ENCODE data around the gene KCNG2.

KCNG2 gene

DNA sequence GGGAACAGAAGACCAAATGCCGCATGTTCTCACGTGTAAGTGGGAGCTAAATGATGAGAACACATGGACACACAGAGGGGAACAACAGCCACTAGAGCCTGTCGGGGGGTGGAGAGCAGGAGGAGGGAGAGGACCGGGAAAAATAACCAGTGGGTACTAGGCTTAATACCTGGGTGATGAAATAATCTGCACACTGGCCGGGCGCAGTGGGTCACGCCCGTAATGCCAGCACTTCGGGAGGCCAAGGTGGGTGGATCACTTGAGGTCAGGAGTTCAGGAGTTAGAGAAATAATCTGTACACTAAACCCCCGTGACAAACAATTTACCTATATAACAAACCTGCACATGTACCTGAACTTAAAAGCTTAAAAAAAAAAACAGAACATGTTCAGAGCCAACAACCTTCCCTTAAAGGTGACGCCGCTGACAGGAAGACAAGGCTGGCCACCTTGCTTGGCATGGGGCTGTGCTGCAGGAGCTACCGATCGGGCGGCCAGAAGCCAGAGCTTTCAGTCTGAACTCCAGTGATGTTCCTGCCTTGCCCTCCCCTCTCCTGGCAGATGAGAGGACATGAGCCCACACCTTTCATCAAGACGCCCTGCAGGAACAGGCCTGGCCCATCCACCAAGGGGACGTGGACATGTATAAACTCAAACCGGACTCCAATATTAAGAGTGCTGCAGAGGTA, 142.5 kb downstream of the KCNG2 start:
- Mint-ChIP-seq H3K27ac (no peak overlapping the region), H3K4me3 (no peak overlapping the region), H3K9me3 (peaks cover 17% of the 10 kb centered on the region), H3K4me1 (peaks cover 12% of the 10 kb centered on the region), H3K36me3 (peaks cover 63% of the 10 kb centered on the region), H3K27me3 (no peaks in the 10 kb centered on the region)
- no peak for DNase-seq
- CTCF ChIA-PET = no interaction called here

DNA sequence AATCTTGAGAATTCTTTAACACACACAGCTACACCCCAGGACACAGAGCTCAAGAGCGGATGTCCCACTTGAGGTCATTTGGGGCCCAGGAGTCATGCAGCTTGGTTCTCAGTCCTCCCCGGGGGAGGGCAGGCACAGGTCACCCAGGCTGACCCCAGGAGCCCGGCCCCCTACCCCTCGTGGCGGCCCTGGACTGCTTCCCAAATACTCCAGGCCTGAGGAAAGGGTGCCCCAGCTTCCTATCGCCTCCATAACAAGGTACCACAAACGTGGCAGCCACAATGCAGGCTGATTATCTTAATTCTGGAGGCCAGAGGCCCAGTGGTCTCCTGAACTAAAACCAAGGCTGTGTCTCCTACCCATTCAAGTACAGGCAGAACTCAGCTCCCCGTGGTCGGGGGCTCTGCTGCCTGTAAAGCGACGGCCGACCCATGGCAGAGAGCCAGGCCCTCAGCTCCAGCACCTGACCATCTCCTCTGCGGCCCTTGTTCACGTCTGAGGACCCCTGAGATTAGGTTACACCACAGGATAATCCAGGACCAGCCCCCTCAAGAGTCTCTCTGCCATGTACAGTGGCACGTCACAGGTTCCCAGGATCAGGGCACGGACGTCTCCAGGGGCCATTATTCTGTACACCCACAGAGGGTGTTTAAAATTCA, 143.2 kb downstream of the KCNG2 start:
- H3K9me3 Mint-ChIP-seq = peaks cover 13% of the 10 kb centered on the region
- no peaks in the 10 kb centered on the region for H3K27me3 Mint-ChIP-seq
- DNase-seq = no peak
- H3K4me1 Mint-ChIP-seq = peaks cover 16% of the 10 kb centered on the region
- CTCF ChIA-PET = no interaction called here
- H3K27ac Mint-ChIP-seq = no peak overlapping the region
- peaks cover 57% of the 10 kb centered on the region for H3K36me3 Mint-ChIP-seq
- H3K4me3 Mint-ChIP-seq = no peak overlapping the region

DNA sequence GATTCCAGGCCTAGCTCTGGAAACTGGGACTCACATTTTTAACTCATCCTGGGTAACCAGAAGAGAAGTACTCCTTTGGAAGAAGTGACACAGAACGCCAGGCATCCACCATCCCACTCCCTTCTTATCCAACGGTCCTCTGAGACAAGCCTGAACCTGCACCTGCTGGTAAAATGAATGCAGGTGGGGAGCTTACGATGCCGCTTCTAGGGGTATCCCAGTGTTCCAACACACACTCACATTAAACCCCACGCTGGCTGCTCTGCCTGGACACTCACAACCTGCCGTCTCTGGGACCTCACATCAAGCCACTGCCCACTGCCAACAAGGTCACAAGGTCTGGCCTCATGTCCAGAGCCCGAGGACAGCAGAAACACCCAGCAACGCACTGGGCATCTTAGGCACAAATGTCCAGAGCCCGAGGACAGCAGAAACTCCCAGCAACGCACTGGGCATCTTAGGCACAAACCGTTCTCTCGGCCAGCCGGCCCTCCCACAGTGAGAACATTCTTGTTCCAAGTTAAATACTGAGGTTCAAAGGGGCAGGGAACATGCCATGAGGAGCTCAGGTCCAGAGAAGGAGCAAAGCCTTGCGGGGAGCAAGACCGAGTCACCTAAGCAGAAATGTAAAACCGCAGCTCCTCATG, 143.9 kb downstream of the KCNG2 start:
- Mint-ChIP-seq H3K4me1 (peaks cover 20% of the 10 kb centered on the region), H3K27me3 (no peaks in the 10 kb centered on the region), H3K27ac (no peak overlapping the region), H3K4me3 (no peak overlapping the region), H3K9me3 (peaks cover 8% of the 10 kb centered on the region), H3K36me3 (peaks cover 50% of the 10 kb centered on the region)
- DNase-seq = no peak
- CTCF ChIA-PET = no interaction called here

- H3K4me1 Mint-ChIP-seq = peaks cover 22% of the 10 kb centered on the region
- peaks cover 46% of the 10 kb centered on the region for H3K36me3 Mint-ChIP-seq
- H3K4me3 Mint-ChIP-seq = no peak overlapping the region
- no peak for DNase-seq
- CTCF ChIA-PET = no interaction called here
- no peaks in the 10 kb centered on the region for H3K27me3 Mint-ChIP-seq
- peaks cover 5% of the 10 kb centered on the region for H3K9me3 Mint-ChIP-seq
- no peak overlapping the region for H3K27ac Mint-ChIP-seq
Observed at GRCh38 chr18:79942211-79942610, 144.5 kb downstream of the KCNG2 start.

DNA sequence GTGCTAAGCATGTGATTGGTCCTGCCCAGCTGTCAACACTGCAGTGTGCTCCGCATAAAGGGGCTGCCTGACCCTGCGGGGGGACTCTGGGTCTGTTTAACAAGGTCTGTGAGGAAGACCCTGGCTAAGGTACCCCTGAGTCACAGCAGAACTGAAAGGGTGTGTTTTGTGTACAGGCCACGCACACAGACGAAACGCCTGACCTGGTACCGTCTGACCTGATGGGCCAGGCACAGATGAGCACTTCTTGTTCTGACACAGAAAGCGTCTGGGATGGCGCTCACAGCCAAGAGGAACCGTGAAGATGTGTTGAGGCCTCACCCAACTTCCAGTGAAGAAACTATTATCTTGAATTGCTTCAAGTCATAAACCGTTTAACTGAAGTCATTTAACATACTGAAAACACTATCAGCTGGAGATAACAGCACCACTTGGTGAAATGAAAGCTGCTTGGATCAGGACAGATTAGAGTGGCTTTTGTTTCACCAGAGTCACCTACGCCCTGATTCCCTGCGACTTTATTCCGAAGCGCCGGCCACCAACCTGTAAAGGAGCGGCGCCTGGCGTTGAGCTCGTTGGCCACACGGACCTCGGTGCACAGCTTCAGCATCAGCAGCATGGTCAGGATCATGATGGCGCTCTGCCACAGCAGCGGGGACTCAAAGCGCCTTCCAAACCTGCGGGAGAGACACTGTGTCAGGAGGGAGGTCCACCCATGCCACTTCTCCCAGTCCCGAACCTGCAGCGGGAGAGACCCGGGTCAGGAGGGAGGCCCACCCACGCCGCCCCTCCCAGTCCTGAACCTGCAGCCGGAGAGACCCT, 145.3 kb downstream of the KCNG2 start:
- CTCF ChIA-PET = no interaction called here
- Mint-ChIP-seq H3K9me3 (no peaks in the 10 kb centered on the region), H3K4me3 (no peak overlapping the region), H3K4me1 (peaks cover 22% of the 10 kb centered on the region), H3K27ac (no peak overlapping the region), H3K27me3 (no peaks in the 10 kb centered on the region), H3K36me3 (peaks cover 40% of the 10 kb centered on the region)
- DNase-seq = no peak

- no peak overlapping the region for H3K27ac Mint-ChIP-seq
- no peak for DNase-seq
- no peaks in the 10 kb centered on the region for H3K27me3 Mint-ChIP-seq
- CTCF ChIA-PET = no interaction called here
- no peaks in the 10 kb centered on the region for H3K9me3 Mint-ChIP-seq
- peaks cover 39% of the 10 kb centered on the region for H3K36me3 Mint-ChIP-seq
- no peak overlapping the region for H3K4me3 Mint-ChIP-seq
- peaks cover 28% of the 10 kb centered on the region for H3K4me1 Mint-ChIP-seq
Observed at GRCh38 chr18:79943608-79944125, 145.9 kb downstream of the KCNG2 start.

GRCh38 chr18:79944126-79944731, 146.5 kb downstream of the KCNG2 start:
- Mint-ChIP-seq H3K27ac (no peak overlapping the region), H3K36me3 (peaks cover 35% of the 10 kb centered on the region), H3K9me3 (no peaks in the 10 kb centered on the region), H3K27me3 (no peaks in the 10 kb centered on the region), H3K4me3 (no peak overlapping the region), H3K4me1 (peaks cover 34% of the 10 kb centered on the region)
- CTCF ChIA-PET = no interaction called here
- peak; percentile 42 for DNase-seq

DNA sequence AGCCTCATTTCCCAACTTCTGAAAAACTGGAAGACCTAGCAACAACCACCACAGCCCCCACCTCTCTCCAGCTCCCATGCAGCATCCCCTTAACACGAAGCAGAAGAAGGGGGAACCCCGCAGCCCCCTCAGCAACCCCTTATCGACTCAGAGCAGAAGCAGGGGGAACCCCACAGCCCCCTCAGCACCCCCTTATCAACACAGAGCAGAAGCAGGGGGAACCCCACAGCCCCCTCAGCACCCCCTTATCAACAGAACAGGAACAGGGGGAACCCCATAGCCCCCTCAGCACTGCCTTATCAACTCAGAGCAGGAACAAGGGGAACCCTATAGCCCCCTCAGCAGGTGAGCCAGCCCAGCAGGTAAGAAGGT, 147.0 kb downstream of the KCNG2 start:
- DNase-seq = no peak
- peaks cover 33% of the 10 kb centered on the region for H3K36me3 Mint-ChIP-seq
- H3K9me3 Mint-ChIP-seq = no peaks in the 10 kb centered on the region
- H3K27ac Mint-ChIP-seq = peak overlapping the region; percentile 42
- H3K4me3 Mint-ChIP-seq = no peak overlapping the region
- peaks cover 39% of the 10 kb centered on the region for H3K4me1 Mint-ChIP-seq
- no peaks in the 10 kb centered on the region for H3K27me3 Mint-ChIP-seq
- CTCF ChIA-PET = no interaction called here

DNA sequence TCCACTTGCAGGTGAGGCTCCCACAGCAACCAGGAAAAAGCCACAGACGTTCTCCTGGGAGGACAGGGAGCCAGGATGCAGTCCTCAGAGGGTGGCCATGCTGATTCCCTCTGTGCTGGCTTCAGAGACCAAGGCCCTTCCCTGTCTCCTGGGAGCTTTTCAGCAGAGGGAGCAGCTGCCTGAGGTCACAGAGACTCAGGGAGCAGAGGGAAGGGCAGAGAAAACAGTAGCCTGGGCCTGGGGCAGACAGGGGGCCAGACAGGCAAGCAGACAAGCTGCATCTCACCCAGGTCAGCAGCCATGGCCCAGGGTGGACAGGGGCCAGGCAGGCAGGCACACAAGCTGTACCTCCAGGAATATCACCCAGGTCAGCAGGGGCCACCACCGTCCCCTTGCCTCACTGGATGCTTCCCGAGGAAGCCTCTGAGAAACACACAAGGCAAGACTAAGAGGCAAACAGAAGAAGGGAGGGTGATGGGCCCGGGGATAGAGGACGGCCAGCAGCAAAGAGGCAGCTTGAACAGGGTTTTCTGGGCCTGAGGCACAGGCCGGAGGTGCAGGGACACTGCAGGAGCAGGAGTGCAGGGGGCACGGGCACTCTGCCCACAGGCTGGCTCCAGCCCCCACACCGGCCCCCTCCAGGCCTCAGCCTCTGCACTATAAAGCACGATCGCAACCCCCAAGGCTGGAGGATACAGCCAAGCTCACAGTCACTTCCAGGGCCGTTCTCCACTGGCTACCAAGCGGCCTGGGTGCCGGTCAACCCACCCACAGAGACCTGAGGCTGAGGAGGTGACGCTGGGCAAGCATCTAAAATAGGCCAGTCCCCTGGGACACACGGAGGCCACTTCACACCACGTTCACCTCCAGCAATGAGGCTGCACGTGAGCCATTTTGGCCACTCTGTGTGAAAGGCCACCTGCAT, 147.6 kb downstream of the KCNG2 start:
- no peak for DNase-seq
- H3K4me3 Mint-ChIP-seq = no peak overlapping the region
- H3K27ac Mint-ChIP-seq = peak overlapping the region; percentile 24
- H3K27me3 Mint-ChIP-seq = no peaks in the 10 kb centered on the region
- peaks cover 29% of the 10 kb centered on the region for H3K36me3 Mint-ChIP-seq
- CTCF ChIA-PET = no interaction called here
- no peaks in the 10 kb centered on the region for H3K9me3 Mint-ChIP-seq
- peaks cover 46% of the 10 kb centered on the region for H3K4me1 Mint-ChIP-seq

DNA sequence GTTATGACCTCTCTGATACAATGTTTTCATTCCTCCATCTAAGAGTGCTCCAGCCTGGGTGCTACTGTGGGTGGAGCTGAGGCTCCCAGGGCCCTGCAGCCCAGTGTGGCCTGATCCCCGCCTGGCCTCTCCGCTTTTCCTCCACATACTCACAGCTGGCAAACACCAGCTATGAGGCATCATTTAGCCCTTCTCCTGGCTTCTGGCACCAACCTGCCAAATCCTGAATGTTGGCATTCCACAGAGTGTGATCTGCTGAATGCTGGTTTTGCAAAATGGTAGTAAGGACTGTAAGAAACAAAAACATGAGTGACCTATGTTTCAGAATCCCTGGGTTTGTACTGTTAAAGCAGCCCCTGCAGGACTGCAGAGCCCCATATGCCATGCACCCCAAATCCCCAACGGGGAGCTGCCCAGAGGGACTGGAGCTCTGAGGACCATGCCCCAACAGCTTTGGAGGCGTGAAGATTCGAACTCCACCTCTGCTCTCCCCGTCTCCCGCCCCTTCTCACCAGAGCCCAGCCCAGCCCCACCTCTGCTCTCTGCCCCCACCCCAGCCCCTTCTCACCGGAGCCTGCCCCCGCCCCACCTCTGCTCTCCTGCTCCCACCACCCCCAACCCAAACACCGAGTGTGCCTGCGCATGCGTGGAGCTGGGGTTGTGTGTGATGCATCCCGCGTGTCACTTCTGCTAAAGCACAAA, 149.5 kb downstream of the KCNG2 start:
- Mint-ChIP-seq H3K36me3 (peaks cover 18% of the 10 kb centered on the region), H3K4me1 (peaks cover 49% of the 10 kb centered on the region), H3K27me3 (no peaks in the 10 kb centered on the region), H3K4me3 (no peak overlapping the region), H3K9me3 (no peaks in the 10 kb centered on the region), H3K27ac (no peak overlapping the region)
- CTCF ChIA-PET = no interaction called here
- no peak for DNase-seq

DNA sequence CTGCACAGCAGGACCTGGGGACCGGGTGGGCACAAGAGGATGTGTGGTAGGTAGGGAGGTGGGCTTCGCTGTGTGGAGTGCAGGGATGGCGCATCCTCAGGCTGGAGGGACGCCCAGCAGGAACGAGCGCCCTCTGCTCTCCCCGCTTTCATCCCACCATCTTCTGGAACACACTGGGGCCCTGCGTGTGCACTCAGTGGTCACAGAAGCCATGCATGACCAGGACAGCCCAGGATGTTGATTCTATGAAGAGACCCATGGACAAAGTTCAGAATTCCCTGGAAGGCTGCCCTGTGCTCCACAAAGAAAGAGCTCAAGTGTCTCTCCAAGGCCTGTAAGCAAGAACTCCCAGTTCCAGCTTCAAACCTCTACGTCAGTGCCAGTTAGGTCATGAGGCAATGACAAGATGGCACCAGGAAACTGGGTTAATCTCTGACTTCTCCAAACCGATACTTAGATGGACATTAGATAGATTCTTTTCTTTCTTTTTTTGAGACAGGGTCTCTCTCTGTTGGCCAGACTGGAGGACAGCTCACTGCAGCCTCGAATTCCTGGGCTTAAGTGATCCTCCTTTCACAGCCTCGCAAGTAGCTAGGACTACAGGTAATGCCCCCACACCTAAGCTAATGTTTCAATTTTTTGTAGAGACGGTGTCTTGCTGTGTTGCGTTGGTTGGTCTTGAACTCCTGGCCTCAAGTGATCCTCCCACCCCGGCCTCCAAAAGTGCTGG, 150.3 kb downstream of the KCNG2 start:
- Mint-ChIP-seq H3K9me3 (no peaks in the 10 kb centered on the region), H3K27me3 (peaks cover 4% of the 10 kb centered on the region), H3K4me3 (no peak overlapping the region), H3K4me1 (peaks cover 49% of the 10 kb centered on the region), H3K27ac (no peak overlapping the region), H3K36me3 (peaks cover 13% of the 10 kb centered on the region)
- CTCF ChIA-PET = no interaction called here
- DNase-seq = no peak

GRCh38 chr18:79948719-79949411, 151.1 kb downstream of the KCNG2 start:
- Mint-ChIP-seq H3K27me3 (peaks cover 12% of the 10 kb centered on the region), H3K36me3 (peaks cover 13% of the 10 kb centered on the region), H3K27ac (peak overlapping the region; percentile 76), H3K4me1 (peaks cover 49% of the 10 kb centered on the region), H3K4me3 (peak overlapping the region; percentile 83), H3K9me3 (no peaks in the 10 kb centered on the region)
- CTCF ChIA-PET = no interaction called here
- no peak for DNase-seq
